WERI-Rb-1 (cell line): Measurements from ENCODE around the gene CYGB.
A peak's percentile ranks its signal among the peaks of the same experiment; 100 is the strongest.
"Not testable (repeated sequence)": the region's sequence is repeated elsewhere in the genome, so short reads cannot be mapped to it uniquely, and the experiment has no call there.

ENCODE experiments used
- DNase-seq: peaks from one replicate; pipeline ENCODE4 v3.0.0-alpha.2; 2020
- H3K27ac ChIP-seq: fragments of 250-450 bp; sonication (Bioruptor Pico); 2 replicates; pipeline ENCODE4 v1.5.1; 2020; ENCODE audit warnings: mild to moderate bottlenecking, moderate library complexity
- H3K27me3 ChIP-seq: fragments of 250-450 bp; sonication (Bioruptor Pico); 2 replicates; pipeline ENCODE4 v1.5.1; 2021; ENCODE audit warnings: mild to moderate bottlenecking, low read depth, moderate library complexity; ENCODE audit not compliant: insufficient read depth, severe bottlenecking
- H3K36me3 ChIP-seq: fragments of 250-450 bp; sonication (Bioruptor Pico); 2 replicates; pipeline ENCODE4 v1.5.1; 2020; ENCODE audit warnings: mild to moderate bottlenecking, moderate library complexity
- H3K4me3 ChIP-seq: 2 replicates; pipeline ENCODE4 v1.5.1; 2011; ENCODE audit warnings: low read depth, mild to moderate bottlenecking, control low read depth, low read length
- H3K9me3 ChIP-seq: fragments of 250-450 bp; sonication (Bioruptor Pico); 2 replicates; pipeline ENCODE4 v1.5.1; 2021; ENCODE audit warnings: mild to moderate bottlenecking, moderate library complexity; ENCODE audit not compliant: severe bottlenecking
- CTCF ChIP-seq: IDR thresholded peaks from 2 replicates; pipeline ENCODE4 v1.5.1; 2011; ENCODE audit warnings: low read depth, mild to moderate bottlenecking, control low read depth, inconsistent platforms, low read length

Gene CYGB

GRCh38 chr17:76561332-76561731, 23.8 kb upstream of the CYGB start:
- DNase-seq: no peak
- Histone ChIP-seq H3K9me3 (no peaks in the 10 kb centered on the region), H3K4me3 (no peak overlapping the region), H3K27ac (no peak overlapping the region), H3K36me3 (peaks cover 73% of the 10 kb centered on the region), H3K27me3 (no peaks in the 10 kb centered on the region)
- TF ChIP-seq CTCF: no peak

- no peak for TF ChIP-seq CTCF
- no peaks in the 10 kb centered on the region for H3K27me3 ChIP-seq
- no peak overlapping the region for H3K4me3 ChIP-seq
- peaks cover 68% of the 10 kb centered on the region for H3K36me3 ChIP-seq
- DNase-seq: no peak
- no peak overlapping the region for H3K27ac ChIP-seq
- H3K9me3 ChIP-seq: no peaks in the 10 kb centered on the region
These were observed 23.3 kb upstream of the CYGB start for GRCh38 chr17:76560877-76561221.

GRCh38 chr17:76560036-76560876, 22.7 kb upstream of the CYGB start:
- peak overlapping the region; percentile 93 for H3K27ac ChIP-seq
- peaks cover 62% of the 10 kb centered on the region for H3K36me3 ChIP-seq
- H3K4me3 ChIP-seq: 0 out of 2 replicates have a peak overlapping the region, but pooled peaks have one; percentile 6
- no peak for TF ChIP-seq CTCF
- H3K9me3 ChIP-seq: no peaks in the 10 kb centered on the region
- no peaks in the 10 kb centered on the region for H3K27me3 ChIP-seq
- DNase-seq: no peak

GRCh38 chr17:76559460-76559859, 22.0 kb upstream of the CYGB start:
- Histone ChIP-seq H3K36me3 (peaks cover 60% of the 10 kb centered on the region), H3K27ac (peak overlapping the region; percentile 93)
- not testable (repeated sequence) for DNase-seq, H3K4me3 ChIP-seq, H3K9me3 ChIP-seq, H3K27me3 ChIP-seq

GRCh38 chr17:76558198-76559095, 20.9 kb upstream of the CYGB start:
- Histone ChIP-seq H3K36me3 (peaks cover 57% of the 10 kb centered on the region), H3K27ac (peak overlapping the region; percentile 93), H3K4me3 (peak overlapping the region; percentile 73), H3K9me3 (no peaks in the 10 kb centered on the region), H3K27me3 (no peaks in the 10 kb centered on the region)
- TF ChIP-seq CTCF: peak; percentile 61; the same call in 1 of the 2 replicates
- no peak for DNase-seq
